Measurements from ENCODE around the gene SLC14A1. TPM values are rescaled to one million over a fixed set of nuclear protein-coding genes. Genes with fewer than 3 reads are reported as not detected.

SLC14A1 gene
- total and polyA plus RNA-seq, 10 of the 15 experiments (the other 5 are each of a cell fraction or from before 2014, with no cell fraction given) = 0.06 to 0.67 (median 0.10) TPM; not detected in 2

- H3K36me3 ChIP-seq (ENCODE audit: control insufficient read depth in 2 of 2, insufficient read depth in 2 of 2, low read length in 1 of 2) = no peaks in the 10 kb centered on the region
- intact Hi-C loops (cut with micrococcal nuclease; ENCODE audit: unreplicated experiment) (no loop called here), in situ Hi-C loops (cut with MboI) (no loop called here)
- ATAC-seq (no peak), DNase-seq (ENCODE audit: low read depth, low spot score) (no peak), FAIRE-seq (no peak)
- CTCF ChIA-PET = interaction anchor here (0.6 to 1.0 kb wide), 2 partner anchors 24 to 39 kb away, joined by 3 to 4 read pairs; no protein-coding TSS in a partner anchor
- RAD21 ChIA-PET (ENCODE audit: unreplicated experiment) = no interaction called here
- SMC1A ChIA-PET (ENCODE audit: uncharacterized antibody, unreplicated experiment) = no interaction called here
- no peak overlapping the region for H3K9ac ChIP-seq (ENCODE audit: control insufficient read depth, insufficient read depth, low read length)
- no peaks in the 10 kb centered on the region for H4K20me1 ChIP-seq (ENCODE audit: control insufficient read depth, insufficient read depth)
- H3K4me3 ChIP-seq = no peak overlapping the region
- H3K4me1 ChIP-seq (ENCODE audit: control insufficient read depth, insufficient read depth, low read length) = no peaks in the 10 kb centered on the region
- no peaks in the 10 kb centered on the region for H3K9me3 ChIP-seq (replicated peaks; ENCODE audit: control insufficient read depth, insufficient read depth, low read length)
- 52% methylated on average over 3 of the region's 3 CpGs for WGBS (ENCODE audit: insufficient coverage, insufficient replicate concordance, low lambda C conversion rate, missing lambda C conversion rate)
- no peaks in the 10 kb centered on the region for H3K79me2 ChIP-seq (ENCODE audit: control insufficient read depth, insufficient read depth, low read length)
- no peak overlapping the region for H3K27ac ChIP-seq (ENCODE audit: control insufficient read depth, insufficient read depth)
- no peak for TF ChIP-seq POU2F2 (IDR thresholded peaks at IDR 0.05; ENCODE audit: borderline replicate concordance, low read depth, low read length)
- no peak for TF ChIP-seq NFYB (IDR thresholded peaks at IDR 0.05; ENCODE audit: insufficient read depth, low read depth, low read length)
- no peak for TF ChIP-seq CHD1 (IDR thresholded peaks at IDR 0.05; ENCODE audit: low read depth, low read length)
- TF ChIP-seq NFYA (IDR thresholded peaks at IDR 0.05; ENCODE audit: borderline replicate concordance, low read depth, low read length) = no peak
- TF ChIP-seq MEF2B (IDR thresholded peaks at IDR 0.05; ENCODE audit: partially characterized antibody, poor library complexity, severe bottlenecking) = no peak
- TF ChIP-seq DPF2 (IDR thresholded peaks at IDR 0.05) = no peak
- TF ChIP-seq SIX5 (IDR thresholded peaks at IDR 0.05; ENCODE audit: low read depth, low read length, severe bottlenecking) = no peak
- no peak for TF ChIP-seq ZBTB4 (CRISPR knock-in tag; IDR thresholded peaks at IDR 0.05)
- TF ChIP-seq POLR2AphosphoS5 (IDR thresholded peaks at IDR 0.05; ENCODE audit: low read length) = no peak
- no peak overlapping the region for H2AFZ ChIP-seq (ENCODE audit: control insufficient read depth, low read depth, low read length)
- H3K27me3 ChIP-seq (replicated peaks in 1 of 2; ENCODE audit: control insufficient read depth in 2 of 2, insufficient read depth in 2 of 2, low read length in 1 of 2) = 0 out of 4 replicates have a peak, but pooled peaks cover 0 to 2% of the 10 kb centered on the region in 2 experiments
- no peak overlapping the region for H3K4me2 ChIP-seq (ENCODE audit: control insufficient read depth, insufficient read depth)
- BruUV-seq (replicated peaks) = no TSS peak
- POLR2A ChIA-PET = no interaction called here
Measured at GRCh38 chr18:45764000-45764686, 40.2 kb downstream of the SLC14A1 start.
